ENCODE results near the gene CCP110. TPM values are rescaled to one million over a fixed set of nuclear protein-coding genes. Genes with fewer than 3 reads are reported as not detected.

Gene CCP110
- polyA plus RNA-seq, 4 donors, result 2.0 to 16.7 (median 4.0) TPM

DNA sequence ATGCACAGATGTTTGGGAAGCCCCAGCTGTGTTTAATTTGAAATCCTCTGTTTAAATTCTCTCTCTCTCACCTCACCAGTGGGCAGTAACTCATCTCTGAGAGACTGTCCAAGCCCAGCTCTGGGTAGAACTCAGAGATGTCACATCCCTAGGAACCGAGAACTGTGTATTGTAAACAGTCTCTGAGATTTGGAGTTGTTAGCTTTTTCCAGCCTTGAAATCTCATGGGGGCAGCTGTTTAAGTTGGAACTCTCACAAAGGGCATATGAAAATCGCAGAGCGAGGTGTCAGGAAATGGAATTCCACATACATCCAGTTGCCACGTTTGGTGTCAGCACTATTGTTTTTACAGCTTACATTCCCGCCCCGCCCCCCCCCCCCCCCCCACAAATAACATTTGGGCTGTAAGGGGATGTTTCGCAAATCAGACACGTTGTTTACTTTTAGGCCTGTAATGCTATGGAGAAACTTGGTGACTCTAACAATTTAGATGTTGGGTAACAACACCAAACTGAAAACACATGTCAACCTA lies 66.1 kb downstream of the CCP110 start:
- Histone ChIP-seq H3K4me3 (ENCODE audit: low read depth in 1 of 3, low read length in 3 of 3) (no peak overlapping the region), H3K4me1 (ENCODE audit: control insufficient read depth in 3 of 3, insufficient read depth in 2 of 3, low read depth in 1 of 3, low read length in 2 of 3) (no peaks in the 10 kb centered on the region), H3K27ac (ENCODE audit: low read depth in 1 of 3, low read length in 2 of 3) (peak overlapping the region in 2 of 3 donors; percentile 48 to 72), H3K9me3 (ENCODE audit: control insufficient read depth in 2 of 2, insufficient read depth in 1 of 2, low read depth in 1 of 2, low read length in 1 of 2) (no peaks in the 10 kb centered on the region), H3K27me3 (ENCODE audit: control insufficient read depth in 3 of 3, insufficient read depth in 3 of 3, low read length in 3 of 3) (no peaks in the 10 kb centered on the region), H3K36me3 (ENCODE audit: control insufficient read depth in 3 of 3, insufficient read depth in 2 of 3, low read depth in 1 of 3, low read length in 3 of 3) (peaks cover 5 to 45% (median 8%) of the 10 kb centered on the region in 3 donors)
- 50 to 86% (median 68%) methylated on average over 8 of the region's 8 CpGs for WGBS, 3 donors
- FAIRE-seq (no peak), DNase-seq (peak in 1 of 2 donors; percentile 21)

DNA sequence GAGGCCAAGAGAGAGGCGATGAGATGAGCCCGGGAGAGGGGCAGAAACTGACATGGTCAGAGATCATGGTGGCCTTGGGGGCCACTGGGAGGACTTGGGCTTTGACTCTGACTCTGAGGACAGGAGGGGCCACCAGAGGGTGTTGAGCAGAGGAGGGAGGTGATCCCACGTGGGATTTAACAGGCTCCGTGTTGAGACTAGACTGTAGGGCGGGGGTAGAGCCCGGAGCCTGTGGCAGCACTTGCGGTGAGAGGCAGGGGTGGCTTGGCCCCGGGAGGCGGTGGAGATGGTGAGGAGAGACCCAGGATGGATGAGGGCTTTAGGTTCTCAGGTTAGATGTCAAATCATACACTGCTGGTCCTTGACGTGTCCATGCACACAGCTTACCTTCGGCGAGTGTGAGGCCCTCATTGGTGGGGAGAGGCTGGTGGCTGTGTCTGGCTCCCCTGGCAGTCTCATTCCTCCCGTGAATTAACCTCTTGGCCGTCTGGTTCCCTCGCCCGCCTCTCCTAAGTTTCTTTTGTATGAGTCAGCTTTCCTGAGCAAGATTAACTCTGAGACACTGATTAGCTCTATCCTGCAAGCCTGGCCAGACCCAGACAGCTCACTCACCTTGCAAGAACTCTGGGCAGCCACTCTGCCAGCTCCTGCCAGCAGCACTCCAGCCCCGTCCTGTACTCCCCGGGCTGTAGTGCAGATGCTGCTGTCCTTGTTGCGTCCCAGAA lies 71.5 kb downstream of the CCP110 start:
- Histone ChIP-seq H3K36me3 (ENCODE audit: control insufficient read depth in 3 of 3, insufficient read depth in 2 of 3, low read depth in 1 of 3, low read length in 3 of 3) (peaks cover 5 to 65% (median 11%) of the 10 kb centered on the region in 3 donors), H3K27ac (ENCODE audit: low read depth in 1 of 3, low read length in 2 of 3) (no peak overlapping the region), H3K4me3 (ENCODE audit: low read depth in 1 of 3, low read length in 3 of 3) (no peak overlapping the region), H3K27me3 (ENCODE audit: control insufficient read depth in 3 of 3, insufficient read depth in 3 of 3, low read length in 3 of 3) (no peaks in the 10 kb centered on the region), H3K9me3 (ENCODE audit: control insufficient read depth in 2 of 2, insufficient read depth in 1 of 2, low read depth in 1 of 2, low read length in 1 of 2) (no peaks in the 10 kb centered on the region), H3K4me1 (ENCODE audit: control insufficient read depth in 3 of 3, insufficient read depth in 2 of 3, low read depth in 1 of 3, low read length in 2 of 3) (no peaks in the 10 kb centered on the region)
- WGBS, 3 donors, result 61 to 80% (median 78%) methylated on average over 19 of the region's 19 CpGs
- DNase-seq (peak; percentile 25 to 38), FAIRE-seq (no peak)

DNA sequence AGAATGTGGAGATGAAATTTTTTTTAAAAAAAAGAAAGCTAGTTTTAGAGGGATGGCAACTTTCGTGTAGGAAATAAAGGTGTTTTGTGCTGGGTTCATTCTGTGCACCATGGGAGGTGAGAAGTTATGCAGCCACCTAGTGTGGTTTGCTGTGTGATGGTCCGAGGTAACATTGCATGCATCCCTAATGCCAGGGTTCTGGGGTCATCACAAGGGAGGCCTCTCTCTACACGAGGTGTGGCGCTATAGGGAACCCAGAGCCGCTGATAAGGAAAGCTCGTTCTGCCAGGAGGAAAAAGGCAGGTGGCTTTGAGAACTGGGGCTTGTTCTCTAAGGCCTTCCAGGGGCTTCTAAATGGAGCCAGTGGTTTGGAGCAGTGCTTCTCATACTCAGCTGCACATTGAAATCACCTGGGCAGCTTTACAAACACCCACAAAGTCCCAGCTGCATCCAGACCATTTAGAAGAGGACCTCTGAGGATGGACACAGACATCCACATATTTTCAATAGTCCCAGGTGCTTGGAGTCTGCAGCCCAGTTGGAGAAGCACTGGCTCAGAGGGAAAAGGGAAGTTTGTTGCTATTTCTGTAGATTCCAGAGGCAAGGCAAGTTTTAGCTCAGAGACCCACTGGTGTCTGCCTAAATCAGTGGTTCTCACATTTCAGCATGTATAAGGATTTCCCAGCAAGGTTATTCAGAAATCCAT lies 75.2 kb downstream of the CCP110 start:
- 47 to 63% (median 58%) methylated on average over 6 of the region's 6 CpGs for WGBS, 3 donors
- no peaks in the 10 kb centered on the region for H3K27me3 ChIP-seq (ENCODE audit: control insufficient read depth in 3 of 3, insufficient read depth in 3 of 3, low read length in 3 of 3)
- no peak for FAIRE-seq
- H3K36me3 ChIP-seq (ENCODE audit: control insufficient read depth in 3 of 3, insufficient read depth in 2 of 3, low read depth in 1 of 3, low read length in 3 of 3), result peaks cover 0 to 52% (median 6%) of the 10 kb centered on the region in 3 donors
- H3K4me1 ChIP-seq (ENCODE audit: control insufficient read depth in 3 of 3, insufficient read depth in 2 of 3, low read depth in 1 of 3, low read length in 2 of 3), result no peaks in the 10 kb centered on the region
- no peak overlapping the region for H3K27ac ChIP-seq (ENCODE audit: low read depth in 1 of 3, low read length in 2 of 3)
- DNase-seq, result no peak
- H3K4me3 ChIP-seq (ENCODE audit: low read depth in 1 of 3, low read length in 3 of 3), result no peak overlapping the region
- H3K9me3 ChIP-seq (ENCODE audit: control insufficient read depth in 2 of 2, insufficient read depth in 1 of 2, low read depth in 1 of 2, low read length in 1 of 2), result no peaks in the 10 kb centered on the region

DNA sequence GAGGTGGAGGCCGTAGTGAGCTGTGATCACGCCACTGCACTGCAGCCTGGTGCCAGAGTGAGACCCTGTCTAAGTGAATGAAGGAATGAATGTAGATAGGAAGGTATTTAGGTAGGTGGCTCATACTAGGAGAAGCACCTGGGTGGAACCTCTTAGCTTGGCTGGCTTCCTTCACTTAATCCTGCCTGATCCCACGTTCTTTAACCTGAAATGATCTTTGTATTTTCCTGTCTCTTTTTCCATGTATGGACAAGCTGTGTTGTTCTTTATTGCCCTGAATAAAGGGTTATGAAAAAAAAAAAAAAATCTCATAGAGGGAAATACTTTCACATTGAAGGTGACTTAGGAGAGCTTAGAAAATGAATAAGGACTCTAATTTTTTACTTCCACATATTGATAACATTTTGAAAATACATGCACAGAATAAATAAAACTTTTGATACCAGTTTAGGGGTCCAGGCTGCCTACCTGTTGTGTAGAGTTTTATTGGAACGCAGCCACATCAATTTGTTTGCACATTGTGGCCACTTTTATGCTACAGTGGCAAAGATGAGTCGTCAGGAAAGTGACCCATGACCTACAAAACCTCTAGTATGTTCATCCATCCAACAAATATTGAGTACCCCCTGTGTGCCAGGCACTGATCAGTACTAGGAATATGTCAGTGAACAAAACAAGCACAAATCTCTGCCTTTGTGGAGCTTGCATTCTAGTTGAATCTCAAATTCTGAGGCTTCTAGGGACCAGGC lies 76.4 kb downstream of the CCP110 start:
- peaks cover 0 to 42% (median 3%) of the 10 kb centered on the region in 3 donors for H3K36me3 ChIP-seq (ENCODE audit: control insufficient read depth in 3 of 3, insufficient read depth in 2 of 3, low read depth in 1 of 3, low read length in 3 of 3)
- no peak overlapping the region for H3K27ac ChIP-seq (ENCODE audit: low read depth in 1 of 3, low read length in 2 of 3)
- DNase-seq, result no peak
- no peak overlapping the region for H3K4me3 ChIP-seq (ENCODE audit: low read depth in 1 of 3, low read length in 3 of 3)
- no peaks in the 10 kb centered on the region for H3K27me3 ChIP-seq (ENCODE audit: control insufficient read depth in 3 of 3, insufficient read depth in 3 of 3, low read length in 3 of 3)
- no peaks in the 10 kb centered on the region for H3K9me3 ChIP-seq (ENCODE audit: control insufficient read depth in 2 of 2, insufficient read depth in 1 of 2, low read depth in 1 of 2, low read length in 1 of 2)
- FAIRE-seq, result no peak
- WGBS, 3 donors, result 55 to 71% (median 61%) methylated on average over 5 of the region's 5 CpGs
- no peaks in the 10 kb centered on the region for H3K4me1 ChIP-seq (ENCODE audit: control insufficient read depth in 3 of 3, insufficient read depth in 2 of 3, low read depth in 1 of 3, low read length in 2 of 3)

DNA sequence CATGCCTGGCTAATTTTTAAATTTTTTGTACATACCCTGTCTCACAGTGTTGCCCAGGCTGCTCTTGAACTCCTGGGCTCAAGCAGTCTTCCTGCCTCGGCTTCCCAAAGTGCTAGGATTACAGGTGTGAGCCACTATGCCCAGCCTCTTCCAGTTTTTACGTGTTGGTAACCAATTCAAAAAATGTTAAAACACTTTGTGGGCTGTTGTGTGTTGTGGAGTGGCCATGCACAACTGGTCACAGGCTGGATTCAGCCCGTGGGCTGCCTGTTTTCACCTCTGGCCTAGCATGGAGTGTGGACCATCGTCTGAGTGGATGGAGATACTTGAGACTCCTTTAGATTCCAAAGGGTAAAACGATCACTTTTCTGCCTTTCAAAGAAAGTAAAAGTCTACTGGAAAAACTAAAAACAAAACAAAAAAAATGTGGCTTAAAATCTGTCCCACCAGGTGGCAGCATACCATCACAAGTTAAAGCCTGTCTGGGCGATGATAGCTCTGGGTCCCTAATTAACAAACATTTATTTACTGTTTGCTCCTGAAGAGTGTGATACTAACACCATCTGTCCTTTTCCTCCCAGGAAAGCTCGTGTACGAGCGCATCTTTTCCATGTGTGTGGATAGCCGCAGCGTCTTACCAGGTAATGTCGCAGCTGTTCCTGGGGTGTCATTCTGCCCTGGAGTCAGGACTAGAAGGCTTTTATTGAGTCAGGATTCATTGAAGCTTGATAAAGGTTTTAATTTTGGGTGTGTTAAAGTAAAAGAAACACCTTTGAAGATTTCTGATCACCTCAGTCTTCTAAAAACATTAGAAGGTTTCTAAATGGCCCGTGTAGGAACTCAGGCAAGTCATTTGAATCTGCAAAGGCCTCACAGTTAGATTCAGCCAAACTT lies 77.6 kb downstream of the CCP110 start:
- no peaks in the 10 kb centered on the region for H3K4me1 ChIP-seq (ENCODE audit: control insufficient read depth in 3 of 3, insufficient read depth in 2 of 3, low read depth in 1 of 3, low read length in 2 of 3)
- WGBS, 3 donors, result 65 to 73% (median 65%) methylated on average over 13 of the region's 13 CpGs
- DNase-seq (peak; percentile 27 to 51), FAIRE-seq (no peak)
- no peaks in the 10 kb centered on the region for H3K27me3 ChIP-seq (ENCODE audit: control insufficient read depth in 3 of 3, insufficient read depth in 3 of 3, low read length in 3 of 3)
- no peak overlapping the region for H3K4me3 ChIP-seq (ENCODE audit: low read depth in 1 of 3, low read length in 3 of 3)
- peaks cover 0 to 36% (median 3%) of the 10 kb centered on the region in 3 donors for H3K36me3 ChIP-seq (ENCODE audit: control insufficient read depth in 3 of 3, insufficient read depth in 2 of 3, low read depth in 1 of 3, low read length in 3 of 3)
- peaks cover 0 to 3% of the 10 kb centered on the region in 2 donors for H3K9me3 ChIP-seq (ENCODE audit: control insufficient read depth in 2 of 2, insufficient read depth in 1 of 2, low read depth in 1 of 2, low read length in 1 of 2)
- H3K27ac ChIP-seq (ENCODE audit: low read depth in 1 of 3, low read length in 2 of 3), result no peak overlapping the region

Other genes with a start within 250 kb of the CCP110 start
- not detected for gene CLEC19A, start 238.2 kb upstream of the CCP110 start, polyA plus RNA-seq
- 10 to 100 TPM; 35.2 to 91.6 (median 72.2) TPM for gene TMC5, start 106.1 kb upstream of the CCP110 start, polyA plus RNA-seq
- gene GDE1, start 1.8 kb upstream of the CCP110 start, polyA plus RNA-seq, result 10 to 100 TPM; 29.7 to 70.8 (median 38.9) TPM
- gene VPS35L, start 31.8 kb downstream of the CCP110 start, polyA plus RNA-seq, result 10 to 100 TPM; 15.1 to 53.4 (median 27.2) TPM
- gene KNOP1, start 194.3 kb downstream of the CCP110 start, polyA plus RNA-seq, result 10 to 100 TPM in 2 of 4 donors, 1 to 10 TPM in 2; 9.6 to 29.6 (median 14.1) TPM
- 10 to 100 TPM in 1 of 4 donors, 1 to 10 TPM in 3; 1.1 to 12.6 (median 5.1) TPM for gene IQCK, start 194.3 kb downstream of the CCP110 start, polyA plus RNA-seq